Renal cortical epithelial cell (primary cell): Measurements from ENCODE around the gene KLHL2. TPM values are rescaled to one million over a fixed set of nuclear protein-coding genes. Genes with fewer than 3 reads are reported as not detected.

Experiments
- DNase-seq: peaks from one replicate; pipeline ENCODE4 v3.0.0-alpha.2; 2011; ENCODE audit warnings: low read depth
- total RNA-seq: library from RNA; depleted of rRNA; stranded (reverse); fragments of >200 nt; gene quantifications from 2 replicates; pipeline ENCODE4 v1.2.3, GENCODE V29; 2014

KLHL2 gene
- total RNA-seq, 1 donor from 2014 or later = 30.9 TPM

GRCh38 chr4:165288639-165289422 lies 81.5 kb downstream of the KLHL2 start:
- peak; percentile 76 for DNase-seq

DNA sequence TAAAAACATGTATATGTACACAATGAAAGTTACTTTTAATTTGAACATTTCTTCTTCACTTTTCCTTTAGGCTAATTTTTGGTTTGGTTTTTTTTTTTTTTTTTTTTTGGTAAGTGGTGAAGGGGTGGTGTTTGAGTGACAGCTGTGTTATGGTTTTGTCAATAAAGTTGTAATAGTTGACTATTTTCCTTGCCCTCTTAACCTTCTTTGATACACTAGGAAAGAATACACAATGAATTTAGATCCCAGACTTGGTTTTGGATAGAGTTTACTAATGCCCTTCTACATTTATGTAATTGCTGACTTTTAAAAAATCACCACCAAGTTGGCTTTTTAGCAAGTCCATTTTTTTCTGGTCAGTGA lies 82.0 kb downstream of the KLHL2 start:
- no peak for DNase-seq

- no peak for DNase-seq
These were observed 85.7 kb downstream of the KLHL2 start for GRCh38 chr4:165293061-165293460.

GRCh38 chr4:165293927-165294649 lies 86.7 kb downstream of the KLHL2 start:
- DNase-seq = no peak

DNA sequence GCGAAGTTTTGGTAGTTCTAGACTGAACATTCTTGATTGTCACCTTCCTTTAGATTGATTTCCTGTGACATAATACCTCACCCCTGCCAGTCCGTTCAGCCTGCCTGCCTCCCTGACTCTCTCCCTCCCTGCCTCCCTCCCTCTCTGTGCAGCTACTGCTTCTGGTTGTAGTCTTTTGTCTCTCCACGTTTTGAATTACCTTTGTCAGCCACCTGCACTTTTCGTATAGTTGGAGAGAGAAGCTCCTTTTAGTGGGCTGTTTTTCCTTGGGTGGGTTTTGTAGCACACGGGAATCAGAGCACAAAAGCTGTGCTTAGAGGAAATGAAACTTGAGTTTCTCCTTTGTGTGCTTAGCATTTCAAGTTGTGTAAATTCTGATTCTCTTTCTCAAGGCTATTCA lies 87.5 kb downstream of the KLHL2 start:
- no peak for DNase-seq

DNA sequence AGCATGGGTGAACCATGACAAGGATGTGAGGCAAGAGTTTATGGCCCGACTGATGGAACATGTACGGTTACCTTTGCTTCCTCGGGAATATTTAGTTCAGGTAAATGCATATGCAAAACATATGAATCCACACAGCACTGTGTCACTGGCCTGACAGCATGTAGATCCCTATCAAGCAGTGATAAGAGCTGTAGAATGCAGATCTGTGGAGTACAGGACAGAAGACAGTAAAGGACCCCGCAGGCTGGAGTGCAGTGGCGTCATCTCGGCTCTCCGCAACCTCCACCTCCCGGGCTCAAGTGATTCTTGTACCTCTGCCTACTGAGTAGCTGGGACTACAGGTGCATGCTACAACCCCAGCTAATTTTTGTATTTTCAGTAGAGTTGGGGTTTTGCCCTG lies 90.3 kb downstream of the KLHL2 start:
- DNase-seq = no peak

DNA sequence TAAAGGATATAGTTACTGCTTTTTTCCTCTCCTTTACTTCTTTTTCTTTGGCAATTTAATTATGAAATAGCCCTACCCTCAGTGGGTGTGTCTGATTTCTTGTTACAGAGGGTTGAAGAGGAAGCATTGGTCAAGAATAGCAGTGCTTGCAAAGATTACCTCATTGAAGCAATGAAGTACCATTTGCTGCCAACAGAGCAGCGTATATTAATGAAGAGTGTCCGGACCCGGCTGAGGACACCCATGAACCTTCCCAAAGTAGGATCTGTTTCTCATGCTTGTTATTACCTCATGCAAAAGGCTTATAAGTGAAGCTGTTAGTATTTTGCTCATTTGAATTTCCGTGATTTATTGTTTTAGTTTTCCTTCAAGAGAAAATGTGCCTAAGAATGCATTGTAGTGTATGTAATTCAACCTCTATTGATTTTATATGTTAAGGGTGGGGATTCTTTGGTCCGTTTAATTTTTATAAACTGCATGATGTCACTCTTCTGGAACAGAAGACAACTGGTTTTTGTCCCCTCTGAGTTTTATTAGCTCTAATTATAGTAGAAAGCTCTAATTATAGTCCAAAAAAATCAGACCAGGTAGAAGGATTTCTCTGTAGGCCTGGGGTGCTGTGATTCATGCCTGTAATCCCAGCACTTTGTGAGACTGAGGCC lies 92.2 kb downstream of the KLHL2 start:
- DNase-seq = no peak

GRCh38 chr4:165301833-165302232 lies 94.5 kb downstream of the KLHL2 start:
- DNase-seq = no peak

- no peak for DNase-seq
These were observed 95.3 kb downstream of the KLHL2 start for GRCh38 chr4:165302658-165303057.

GRCh38 chr4:165308166-165308565 lies 100.8 kb downstream of the KLHL2 start:
- no peak for DNase-seq

- DNase-seq = no peak
These were observed 101.2 kb downstream of the KLHL2 start for GRCh38 chr4:165308606-165309005.

DNA sequence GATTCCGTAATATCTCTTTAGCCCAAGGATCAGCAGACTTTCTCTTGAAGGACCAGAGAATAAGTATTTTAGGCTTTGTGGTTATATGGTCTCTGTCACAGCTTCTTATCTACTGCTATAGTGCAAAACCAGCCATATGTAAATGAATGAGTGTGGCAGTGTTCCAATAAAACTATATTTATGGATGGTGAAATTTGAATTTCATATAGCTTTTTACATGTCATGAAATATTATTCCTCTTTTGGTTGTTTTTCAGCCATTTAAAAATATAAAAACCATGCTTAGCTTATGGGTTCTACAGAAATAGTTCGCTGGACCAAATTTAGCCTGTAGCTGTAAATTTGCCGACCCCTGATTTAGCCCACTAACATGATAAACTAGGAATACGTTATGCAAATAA lies 102.1 kb downstream of the KLHL2 start:
- DNase-seq = no peak

GRCh38 chr4:165312506-165312905 lies 105.1 kb downstream of the KLHL2 start:
- peak; percentile 51 for DNase-seq

- DNase-seq = no peak
These were observed 111.7 kb downstream of the KLHL2 start for GRCh38 chr4:165319030-165319429.

- DNase-seq = no peak
These were observed 112.1 kb downstream of the KLHL2 start for GRCh38 chr4:165319509-165319908.

DNA sequence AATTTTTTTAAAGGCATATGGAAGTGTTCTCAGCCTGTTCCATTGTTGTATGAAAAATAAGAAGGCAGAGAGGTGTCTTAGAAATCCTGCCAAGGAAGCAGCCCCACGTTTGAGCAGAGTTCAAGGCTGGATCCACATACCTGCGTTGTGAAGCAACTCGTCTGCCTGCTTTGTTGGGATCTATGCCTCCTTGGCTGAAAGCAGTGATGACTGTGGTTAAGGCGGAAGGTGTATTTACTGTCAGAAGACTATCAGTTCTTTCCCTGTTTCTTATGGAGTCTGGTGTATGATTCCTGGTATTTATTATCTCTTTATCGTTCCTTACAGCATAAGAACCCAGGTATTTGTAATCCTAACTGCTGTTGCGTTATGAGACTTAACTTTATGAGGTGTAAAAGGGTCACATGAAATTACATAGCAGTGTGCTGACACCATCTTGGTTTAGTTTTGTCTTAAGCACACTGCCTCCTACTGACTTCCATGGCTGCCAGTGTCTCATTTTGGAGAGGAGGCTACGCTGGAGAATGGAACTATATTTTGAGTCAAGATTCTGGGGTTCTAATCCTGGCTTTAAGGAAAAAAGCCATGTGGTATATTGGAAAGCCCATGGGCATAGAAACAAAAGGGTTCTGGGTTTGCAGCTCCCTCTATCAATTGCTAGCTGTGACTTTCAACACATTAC lies 117.0 kb downstream of the KLHL2 start:
- DNase-seq = no peak

DNA sequence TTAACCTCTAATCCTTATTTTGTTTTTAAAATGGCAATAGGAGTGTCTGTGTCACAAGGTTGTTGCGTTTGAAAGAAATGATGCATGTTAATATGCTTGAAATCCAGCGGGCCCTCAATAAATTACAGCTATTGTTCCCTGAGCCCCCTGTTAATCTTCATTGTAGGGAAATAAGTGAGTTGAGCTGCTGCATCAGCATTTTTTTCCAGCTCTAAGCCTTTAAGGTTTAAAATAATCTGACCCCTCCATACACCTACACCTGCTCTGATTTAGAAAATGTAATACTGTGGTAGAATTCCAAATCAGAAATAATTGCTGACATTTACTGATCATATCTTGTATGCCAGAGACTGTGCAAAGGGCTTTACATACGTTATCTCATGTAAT lies 117.5 kb downstream of the KLHL2 start:
- no peak for DNase-seq

DNA sequence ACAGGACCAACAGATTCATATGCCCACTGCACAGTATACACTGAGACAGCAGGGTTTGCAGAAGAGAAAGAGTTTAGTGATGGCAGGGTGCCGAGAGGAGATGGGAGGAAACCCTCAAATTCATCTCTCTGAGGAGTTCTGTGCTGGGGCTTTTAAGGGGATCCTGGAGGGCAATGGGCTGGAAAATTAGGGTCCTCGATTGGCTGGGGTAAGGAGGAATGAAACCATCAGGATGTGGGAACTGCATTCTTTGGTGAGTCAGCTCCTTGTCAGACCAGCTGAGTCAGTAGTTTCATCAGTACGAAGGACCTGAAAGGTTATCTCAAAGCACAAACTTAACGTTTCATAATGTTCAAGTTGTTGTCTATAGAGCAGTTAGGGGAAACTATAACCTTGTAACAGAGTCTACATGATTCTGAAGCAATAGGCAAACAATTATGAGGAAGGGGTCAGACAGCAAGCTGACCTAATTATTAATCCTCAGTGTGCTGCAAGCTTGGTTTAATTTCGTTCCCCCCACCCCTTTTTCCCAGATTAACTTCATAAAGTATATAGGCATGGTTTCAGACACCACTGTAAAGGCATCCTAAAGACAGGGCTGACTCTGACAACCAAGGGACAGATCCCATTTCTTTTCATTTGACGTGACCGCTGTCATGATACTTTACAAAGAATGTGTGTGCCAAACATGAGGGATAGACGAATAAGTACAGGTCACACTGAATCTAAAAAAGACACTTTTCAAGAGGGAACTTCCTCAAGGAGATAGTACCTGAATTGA lies 118.6 kb downstream of the KLHL2 start:
- DNase-seq = peak; percentile 95

- DNase-seq = peak; percentile 63
These were observed 119.5 kb downstream of the KLHL2 start for GRCh38 chr4:165326831-165327210.

GRCh38 chr4:165327211-165328100 lies 120.1 kb downstream of the KLHL2 start, which contains the start of gene MSMO1:
MSMO1 (plus strand) TSS chr4:165327669; CDS start chr4:165333371, 5,702 bp downstream.
- DNase-seq = peak; percentile 97

GRCh38 chr4:165328101-165328425 lies 120.7 kb downstream of the KLHL2 start:
- no peak for DNase-seq
